ENCODE measurements around the gene ACTG2. TPM values are rescaled to one million over a fixed set of nuclear protein-coding genes. Genes with fewer than 3 reads are reported as not detected.
"Not testable (repeated sequence)": the region's sequence is repeated elsewhere in the genome, so short reads cannot be mapped to it uniquely, and the experiment has no call there.

ACTG2 gene
- total RNA-seq, 4 donors from 2014 or later = 394 to 3,499 (median 729) TPM

GRCh38 chr2:73903313-73903712 is 10.5 kb downstream of the ACTG2 start:
- in situ Hi-C loops (cut with MboI; ENCODE audit: low pct_ligation_motif_present in 1 of 4, low pct_unique_long_range_greater_than_20kb in 1 of 4, low sequenced_read_pairs in 3 of 4) = no loop called here

GRCh38 chr2:73903949-73904613 is 11.3 kb downstream of the ACTG2 start:
- WGBS, 2 donors (ENCODE audit: low coverage in 1 of 2) = 80 to 81% methylated on average over 3 to 5 of the region's 5 CpGs
- H3K27ac ChIP-seq = peak overlapping the region in 3 of 4 donors; percentile 44 to 89 (median 87)
- H3K4me3 ChIP-seq; H3K9me3 ChIP-seq; DNase-seq; in situ Hi-C loops (cut with MboI; ENCODE audit: low pct_ligation_motif_present in 1 of 4, low pct_unique_long_range_greater_than_20kb in 1 of 4, low sequenced_read_pairs in 3 of 4); H3K4me1 ChIP-seq; intact Hi-C loops (cut with DNase I; ENCODE audit: low total_unique reads); H3K27me3 ChIP-seq; H3K36me3 ChIP-seq: not testable (repeated sequence)
- peak in 1 of 3 donors; percentile 41 for TF ChIP-seq POLR2AphosphoS5 (IDR thresholded peaks at IDR 0.05)

More at GRCh38 chr2:73903313-73903712, 10.5 kb downstream of the ACTG2 start:
- TF ChIP-seq POLR2AphosphoS5 (IDR thresholded peaks at IDR 0.05) (peak in 1 of 3 donors; percentile 26), EP300 (IDR thresholded peaks at IDR 0.05; ENCODE audit: low read depth) (no peak)
- 43 to 75% methylated on average over 1 to 4 of the region's 4 CpGs for WGBS, 2 donors (ENCODE audit: low coverage in 1 of 2)
- Histone ChIP-seq H3K27me3 (no peaks in the 10 kb centered on the region), H3K9me3 (no peaks in the 10 kb centered on the region), H3K36me3 (no peaks in the 10 kb centered on the region), H3K4me3 (no peak overlapping the region), H3K27ac (peak overlapping the region in 3 of 4 donors; percentile 44 to 89 (median 87)), H3K4me1 (peaks cover 0 to 9% (median 2%) of the 10 kb centered on the region in 4 donors)
- intact Hi-C loops (cut with DNase I; ENCODE audit: low total_unique reads) = no loop called here
- DNase-seq = no peak

DNA sequence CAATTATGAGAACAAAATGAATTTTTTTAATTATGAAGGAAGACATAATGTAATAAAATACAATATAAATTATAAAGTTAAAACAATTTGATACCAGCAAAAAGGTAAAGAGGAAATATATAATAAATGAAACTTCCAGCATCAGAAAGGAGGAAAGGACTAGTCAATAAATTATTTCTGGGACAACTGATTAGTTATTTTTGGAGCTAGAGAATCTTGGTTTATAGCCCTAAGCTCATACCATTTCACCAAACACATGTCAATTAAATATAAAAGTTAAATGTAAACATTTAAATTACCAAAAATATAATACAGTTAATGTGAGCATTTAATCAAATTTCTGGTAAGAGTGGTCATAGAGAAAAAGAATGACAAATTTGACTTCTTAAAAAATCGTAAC is 12.1 kb downstream of the ACTG2 start:
- no peak for DNase-seq
- TF ChIP-seq POLR2AphosphoS5 (IDR thresholded peaks at IDR 0.05) = no peak
- peaks cover 0 to 3% (median 0%) of the 10 kb centered on the region in 4 donors for H3K36me3 ChIP-seq
- peak overlapping the region in 2 of 4 donors; percentile 42 to 89 for H3K27ac ChIP-seq
- no peaks in the 10 kb centered on the region for H3K27me3 ChIP-seq
- peaks cover 0 to 9% (median 2%) of the 10 kb centered on the region in 4 donors for H3K4me1 ChIP-seq
- H3K4me3 ChIP-seq = no peak overlapping the region
- 73 to 82% methylated on average over 1 of the region's 1 CpG for WGBS, 2 donors (ENCODE audit: low coverage in 1 of 2)
- no peaks in the 10 kb centered on the region for H3K9me3 ChIP-seq
- intact Hi-C loops (cut with DNase I; ENCODE audit: low total_unique reads) (no loop called here), in situ Hi-C loops (cut with MboI; ENCODE audit: low pct_ligation_motif_present in 1 of 4, low pct_unique_long_range_greater_than_20kb in 1 of 4, low sequenced_read_pairs in 3 of 4) (no loop called here)

GRCh38 chr2:73906847-73907505 is 14.2 kb downstream of the ACTG2 start:
- Histone ChIP-seq H3K9me3 (no peaks in the 10 kb centered on the region), H3K36me3 (peaks cover 0 to 3% (median 0%) of the 10 kb centered on the region in 4 donors), H3K27me3 (no peaks in the 10 kb centered on the region), H3K4me1 (peaks cover 0 to 9% (median 2%) of the 10 kb centered on the region in 4 donors), H3K27ac (peak overlapping the region; percentile 42 to 89 (median 53)), H3K4me3 (no peak overlapping the region)
- no peak for DNase-seq
- TF ChIP-seq POLR2AphosphoS5 (IDR thresholded peaks at IDR 0.05) (peak in 1 of 3 donors; percentile 15), POLR2A (IDR thresholded peaks at IDR 0.05) (no peak)
- intact Hi-C loops (cut with DNase I; ENCODE audit: low total_unique reads) (no loop called here), in situ Hi-C loops (cut with MboI; ENCODE audit: low pct_ligation_motif_present in 1 of 4, low pct_unique_long_range_greater_than_20kb in 1 of 4, low sequenced_read_pairs in 3 of 4) (no loop called here)
- WGBS, 2 donors (ENCODE audit: low coverage in 1 of 2) = 49 to 60% methylated on average over 4 to 5 of the region's 5 CpGs

- TF ChIP-seq CTCF (IDR thresholded peaks at IDR 0.05) (peak in 2 of 5 experiments; percentile 10 to 20), POLR2AphosphoS5 (IDR thresholded peaks at IDR 0.05) (peak in 1 of 3 donors; percentile 72), POLR2A (IDR thresholded peaks at IDR 0.05) (no peak)
- Histone ChIP-seq H3K36me3 (peaks cover 0 to 3% (median 0%) of the 10 kb centered on the region in 4 donors), H3K27ac (peak overlapping the region; percentile 42 to 89 (median 53)), H3K9me3 (no peaks in the 10 kb centered on the region), H3K4me1 (peaks cover 0 to 9% (median 2%) of the 10 kb centered on the region in 4 donors), H3K4me3 (no peak overlapping the region), H3K27me3 (no peaks in the 10 kb centered on the region)
- DNase-seq = peak; percentile 38
- in situ Hi-C loops (cut with MboI; ENCODE audit: low pct_ligation_motif_present in 1 of 4, low pct_unique_long_range_greater_than_20kb in 1 of 4, low sequenced_read_pairs in 3 of 4) = no loop called here
- intact Hi-C loops (cut with DNase I; ENCODE audit: low total_unique reads) = no loop called here
- 37 to 40% methylated on average over 1 to 5 of the region's 5 CpGs for WGBS, 2 donors (ENCODE audit: low coverage in 1 of 2)
These were observed 15.1 kb downstream of the ACTG2 start for GRCh38 chr2:73907840-73908452.

All from transverse colon (tissue), 4 donors.